Neural cell (in vitro differentiated cells): Measurements from ENCODE around the gene HOXA7. TPM values are rescaled to one million over a fixed set of nuclear protein-coding genes. Genes with fewer than 3 reads are reported as not detected.

Experiments used
- H2AFZ ChIP-seq: fragments of 200-600, 300-800 bp; sonication (generic), shearing (Covaris generic); 2 replicates; pipeline ENCODE4 v1.6.0; 2014; ENCODE audit warnings: low read depth, mild to moderate bottlenecking, antibody characterized with exemption, low read length, moderate library complexity
- H3F3A ChIP-seq: fragments of 200-600 bp; shearing (Covaris generic); 2 replicates; pipeline ENCODE4 v1.6.1; 2016; ENCODE audit warnings: mild to moderate bottlenecking, moderate library complexity, mixed read lengths, antibody characterized with exemption, low read length; ENCODE audit not compliant: insufficient read depth, poor library complexity, severe bottlenecking
- H3K27ac ChIP-seq: fragments of 200-600, 300-800 bp; sonication (generic), shearing (Covaris generic); 2 replicates; pipeline ENCODE4 v1.5.1; 2014; ENCODE audit warnings: mild to moderate bottlenecking, low read length, moderate library complexity
- H3K27me3 ChIP-seq: fragments of 300-800, 200-600 bp; sonication (generic), shearing (Covaris generic); 2 replicates; pipeline ENCODE4 v1.6.0; 2014; ENCODE audit warnings: mild to moderate bottlenecking, low read depth, low read length, moderate library complexity; ENCODE audit not compliant: insufficient read depth
- H3K36me3 ChIP-seq: fragments of 300-800, 200-600 bp; sonication (generic), shearing (Covaris generic); 2 replicates; pipeline ENCODE4 v1.5.1; 2014; ENCODE audit warnings: mild to moderate bottlenecking, antibody characterized with exemption, low read length, moderate library complexity; ENCODE audit not compliant: insufficient read depth
- H3K4me2 ChIP-seq: fragments of 300-800, 200-600 bp; sonication (generic), shearing (Covaris generic); 2 replicates; pipeline ENCODE4 v1.6.0; 2014; ENCODE audit warnings: mild to moderate bottlenecking, low read length
- H3K4me3 ChIP-seq: fragments of 300-800, 200-600 bp; sonication (generic), shearing (Covaris generic); 2 replicates; pipeline ENCODE4 v1.5.1; 2014; ENCODE audit warnings: mild to moderate bottlenecking, low read length, moderate library complexity
- H3K79me2 ChIP-seq: fragments of 200-600 bp; shearing (Covaris generic); replicated peaks from 2 replicates; pipeline ENCODE4 v1.6.0; 2014; ENCODE audit warnings: mild to moderate bottlenecking, low read length, moderate library complexity; ENCODE audit not compliant: insufficient read depth
- H3K9ac ChIP-seq: fragments of 300-800, 200-600 bp; sonication (generic), shearing (Covaris generic); 2 replicates; pipeline ENCODE4 v1.6.1; 2016; ENCODE audit warnings: mild to moderate bottlenecking, low read length, mixed read lengths
- H3K9me2 ChIP-seq: fragments of 200-600 bp; shearing (Covaris generic); 2 replicates; pipeline ENCODE4 v1.6.1; 2016; ENCODE audit warnings: mild to moderate bottlenecking, low read length, mixed read lengths; ENCODE audit not compliant: insufficient read depth
- H3K9me3 ChIP-seq: fragments of 200-600, 300-800 bp; sonication (generic), shearing (Covaris generic); 2 replicates; pipeline ENCODE4 v1.6.1; 2016; ENCODE audit warnings: mild to moderate bottlenecking, mixed run types, low read length, moderate library complexity, mixed read lengths
- H4K20me1 ChIP-seq: fragments of 200-600 bp; shearing (Covaris generic); 2 replicates; pipeline ENCODE4 v1.6.1; 2016; ENCODE audit warnings: mild to moderate bottlenecking, mixed run types; ENCODE audit not compliant: insufficient read depth
- CTCF ChIP-seq: fragments of 450-650 bp; IDR thresholded peaks from 2 replicates; pipeline ENCODE4 v1.5.1; 2014; ENCODE audit warnings: antibody characterized with exemption, mild to moderate bottlenecking, moderate library complexity; ENCODE audit not compliant: poor library complexity, severe bottlenecking
- EP300 ChIP-seq: fragments of 450-650 bp; conservative IDR thresholded peaks from 2 replicates; pipeline ENCODE4 v1.6.1; 2014; ENCODE audit warnings: antibody characterized with exemption, mild to moderate bottlenecking, moderate library complexity; ENCODE audit not compliant: poor library complexity, severe bottlenecking
- EZH2 ChIP-seq: fragments of 200-600, 300-800 bp; shearing (Covaris generic), sonication (generic); IDR thresholded peaks from 2 replicates; pipeline ENCODE4 v1.6.1; 2014; ENCODE audit warnings: antibody characterized with exemption, low read length, borderline replicate concordance, mild to moderate bottlenecking; ENCODE audit not compliant: insufficient read depth, poor library complexity, severe bottlenecking
- MXI1 ChIP-seq: fragments of 450-650 bp; conservative IDR thresholded peaks from 2 replicates; pipeline ENCODE4 v1.6.1; 2014; ENCODE audit warnings: antibody characterized with exemption, mild to moderate bottlenecking; ENCODE audit not compliant: poor library complexity, severe bottlenecking
- POLR2AphosphoS5 ChIP-seq: IDR thresholded peaks from 2 replicates; pipeline ENCODE4 v1.6.1; 2012
- RAD21 ChIP-seq: fragments of 450-650 bp; conservative IDR thresholded peaks from 2 replicates; pipeline ENCODE4 v1.6.1; 2014; ENCODE audit warnings: antibody characterized with exemption, mild to moderate bottlenecking, moderate library complexity
- REST ChIP-seq: IDR thresholded peaks from 2 replicates; pipeline ENCODE4 v1.6.1; 2012; ENCODE audit warnings: borderline replicate concordance
- SMC3 ChIP-seq: fragments of 450-650 bp; conservative IDR thresholded peaks from 2 replicates; pipeline ENCODE4 v1.6.1; 2014; ENCODE audit warnings: antibody characterized with exemption, mild to moderate bottlenecking, moderate library complexity; ENCODE audit not compliant: poor library complexity
- TAF1 ChIP-seq: IDR thresholded peaks from 2 replicates; pipeline ENCODE4 v1.6.1; 2012; ENCODE audit warnings: low read depth
- polyA plus RNA-seq: library from polyadenylated mRNA; depleted of rRNA; stranded (reverse); fragments of >200 nt; gene quantifications from 2 replicates; pipeline ENCODE4 v1.2.3, GENCODE V29; 2014

Gene HOXA7
- polyA plus RNA-seq, 1 donor from 2014 or later = not detected

- peaks cover 100% of the 10 kb centered on the region for H3K27me3 ChIP-seq
Measured at GRCh38 chr7:27149842-27150567, 6.5 kb downstream of the HOXA7 start.

More at GRCh38 chr7:27149842-27150567, 6.5 kb downstream of the HOXA7 start:
- Histone ChIP-seq H4K20me1 (no peaks in the 10 kb centered on the region), H3K9me2 (no peaks in the 10 kb centered on the region), H3K27ac (no peak overlapping the region), H3K9me3 (peaks cover 27% of the 10 kb centered on the region), H3F3A (no peaks in the 10 kb centered on the region), H3K79me2 (no peaks in the 10 kb centered on the region), H2AFZ (no peak overlapping the region), H3K9ac (no peak overlapping the region), H3K4me3 (no peak overlapping the region), H3K4me2 (no peak overlapping the region), H3K36me3 (no peaks in the 10 kb centered on the region)
- TF ChIP-seq EZH2 = no peak
- no peak for TF ChIP-seq CTCF
- no peak for TF ChIP-seq SMC3
- no peak for TF ChIP-seq EP300
- TF ChIP-seq MXI1 = no peak
- no peak for TF ChIP-seq POLR2AphosphoS5
- TF ChIP-seq TAF1 = no peak
- no peak for TF ChIP-seq REST
- no peak for TF ChIP-seq RAD21
